IPS-18a (cell line): ENCODE measurements around the gene MARF1.
"Not testable (repeated sequence)": the region's sequence is repeated elsewhere in the genome, so short reads cannot be mapped to it uniquely, and the experiment has no call there.

Source experiments
- H3K27ac ChIP-seq: one replicate; pipeline ENCODE4 v1.5.1; 2013; ENCODE audit warnings: low read length
- H3K27me3 ChIP-seq: one replicate; pipeline ENCODE4 v1.6.1; 2013; ENCODE audit warnings: mild to moderate bottlenecking, low read length; ENCODE audit not compliant: control insufficient read depth, insufficient read depth
- H3K36me3 ChIP-seq: one replicate; pipeline ENCODE4 v1.6.1; 2013; ENCODE audit warnings: low read depth, low read length; ENCODE audit not compliant: control insufficient read depth
- H3K4me1 ChIP-seq: one replicate; pipeline ENCODE4 v1.6.1; 2013; ENCODE audit warnings: low read depth, low read length; ENCODE audit not compliant: control insufficient read depth
- H3K4me3 ChIP-seq: one replicate; pipeline ENCODE4 v1.5.1; 2013; ENCODE audit warnings: low read length
- H3K9ac ChIP-seq: one replicate; pipeline ENCODE4 v1.6.1; 2013; ENCODE audit warnings: mild to moderate bottlenecking, low read length, moderate library complexity
- H3K9me3 ChIP-seq: one replicate; pipeline ENCODE4 v1.6.1; 2013; ENCODE audit warnings: low read depth, low read length; ENCODE audit not compliant: control insufficient read depth

The MARF1 gene

GRCh38 chr16:15672127-15672513 is 29.2 kb upstream of the MARF1 start:
- not testable (repeated sequence) for H3K27ac ChIP-seq, H3K4me3 ChIP-seq, H3K9me3 ChIP-seq, H3K27me3 ChIP-seq, H3K9ac ChIP-seq, H3K4me1 ChIP-seq
- H3K36me3 ChIP-seq = peaks cover 15% of the 10 kb centered on the region

- Histone ChIP-seq H3K36me3 (peaks cover 18% of the 10 kb centered on the region), H3K9ac (no peak overlapping the region), H3K9me3 (no peaks in the 10 kb centered on the region), H3K27ac (no peak overlapping the region), H3K27me3 (no peaks in the 10 kb centered on the region), H3K4me3 (no peak overlapping the region), H3K4me1 (no peaks in the 10 kb centered on the region)
Observed at GRCh38 chr16:15671530-15672117, 28.7 kb upstream of the MARF1 start.

GRCh38 chr16:15667091-15667742 is 24.3 kb upstream of the MARF1 start:
- H3K4me3 ChIP-seq = no peak overlapping the region
- H3K36me3 ChIP-seq = peaks cover 28% of the 10 kb centered on the region
- H3K27ac ChIP-seq = no peak overlapping the region
- no peaks in the 10 kb centered on the region for H3K27me3 ChIP-seq
- no peak overlapping the region for H3K9ac ChIP-seq
- no peaks in the 10 kb centered on the region for H3K9me3 ChIP-seq
- no peaks in the 10 kb centered on the region for H3K4me1 ChIP-seq

- Histone ChIP-seq H3K27ac (no peak overlapping the region), H3K4me1 (no peaks in the 10 kb centered on the region), H3K9me3 (no peaks in the 10 kb centered on the region), H3K4me3 (no peak overlapping the region), H3K9ac (no peak overlapping the region), H3K36me3 (peaks cover 24% of the 10 kb centered on the region), H3K27me3 (no peaks in the 10 kb centered on the region)
Observed at GRCh38 chr16:15665107-15665506, 22.2 kb upstream of the MARF1 start.

GRCh38 chr16:15660203-15660601 is 17.2 kb upstream of the MARF1 start:
- peaks cover 7% of the 10 kb centered on the region for H3K36me3 ChIP-seq
- H3K4me3 ChIP-seq = no peak overlapping the region
- H3K4me1 ChIP-seq = no peaks in the 10 kb centered on the region
- no peak overlapping the region for H3K27ac ChIP-seq
- H3K9ac ChIP-seq = no peak overlapping the region
- no peaks in the 10 kb centered on the region for H3K9me3 ChIP-seq
- H3K27me3 ChIP-seq = no peaks in the 10 kb centered on the region

GRCh38 chr16:15658556-15658955 is 15.6 kb upstream of the MARF1 start:
- Histone ChIP-seq H3K36me3 (no peaks in the 10 kb centered on the region), H3K9ac (no peak overlapping the region), H3K9me3 (no peaks in the 10 kb centered on the region), H3K27ac (no peak overlapping the region), H3K4me3 (no peak overlapping the region), H3K4me1 (no peaks in the 10 kb centered on the region), H3K27me3 (no peaks in the 10 kb centered on the region)

GRCh38 chr16:15658149-15658548 is 15.2 kb upstream of the MARF1 start:
- Histone ChIP-seq H3K27ac (no peak overlapping the region), H3K27me3 (no peaks in the 10 kb centered on the region), H3K9ac (no peak overlapping the region), H3K36me3 (no peaks in the 10 kb centered on the region), H3K4me1 (no peaks in the 10 kb centered on the region), H3K9me3 (no peaks in the 10 kb centered on the region), H3K4me3 (no peak overlapping the region)

- H3K27me3 ChIP-seq = not testable (repeated sequence)
Observed at GRCh38 chr16:15655561-15655960, 12.6 kb upstream of the MARF1 start.

GRCh38 chr16:15654591-15654990 is 11.6 kb upstream of the MARF1 start:
- no peak overlapping the region for H3K4me3 ChIP-seq
- no peaks in the 10 kb centered on the region for H3K9me3 ChIP-seq
- H3K27ac ChIP-seq = no peak overlapping the region
- H3K4me1 ChIP-seq = no peaks in the 10 kb centered on the region
- H3K9ac ChIP-seq = no peak overlapping the region
- no peaks in the 10 kb centered on the region for H3K27me3 ChIP-seq
- H3K36me3 ChIP-seq = no peaks in the 10 kb centered on the region

More at GRCh38 chr16:15655561-15655960, 12.6 kb upstream of the MARF1 start:
- not testable (repeated sequence) for H3K36me3 ChIP-seq, H3K27ac ChIP-seq, H3K4me1 ChIP-seq, H3K9ac ChIP-seq, H3K4me3 ChIP-seq, H3K9me3 ChIP-seq

GRCh38 chr16:15653227-15653626 is 10.3 kb upstream of the MARF1 start:
- H3K27me3 ChIP-seq = no peaks in the 10 kb centered on the region
- H3K4me1 ChIP-seq = no peaks in the 10 kb centered on the region
- H3K36me3 ChIP-seq = no peaks in the 10 kb centered on the region
- H3K4me3 ChIP-seq = no peak overlapping the region
- H3K9me3 ChIP-seq = no peaks in the 10 kb centered on the region
- H3K9ac ChIP-seq = no peak overlapping the region
- H3K27ac ChIP-seq = no peak overlapping the region

- H3K36me3 ChIP-seq = no peaks in the 10 kb centered on the region
- no peaks in the 10 kb centered on the region for H3K4me1 ChIP-seq
- no peak overlapping the region for H3K4me3 ChIP-seq
- H3K27ac ChIP-seq = no peak overlapping the region
- H3K9ac ChIP-seq = no peak overlapping the region
- no peaks in the 10 kb centered on the region for H3K27me3 ChIP-seq
- no peaks in the 10 kb centered on the region for H3K9me3 ChIP-seq
Observed at GRCh38 chr16:15652293-15653001, 9.5 kb upstream of the MARF1 start.
